NCI-H524 treated with DMSO at 0.1 percent for 48 hours (cell line): ENCODE measurements around the gene ZEB1.
"Not testable (repeated sequence)": the region's sequence is repeated elsewhere in the genome, so short reads cannot be mapped to it uniquely, and the experiment has no call there.

Experiments
- DNase-seq: peaks from one replicate; lab custom pipeline; 2025; lab: John Stamatoyannopoulos, UW

Gene ZEB1

GRCh38 chr10:31319602-31320549, 860 bp downstream of the ZEB1 start:
- no peak for DNase-seq

DNA sequence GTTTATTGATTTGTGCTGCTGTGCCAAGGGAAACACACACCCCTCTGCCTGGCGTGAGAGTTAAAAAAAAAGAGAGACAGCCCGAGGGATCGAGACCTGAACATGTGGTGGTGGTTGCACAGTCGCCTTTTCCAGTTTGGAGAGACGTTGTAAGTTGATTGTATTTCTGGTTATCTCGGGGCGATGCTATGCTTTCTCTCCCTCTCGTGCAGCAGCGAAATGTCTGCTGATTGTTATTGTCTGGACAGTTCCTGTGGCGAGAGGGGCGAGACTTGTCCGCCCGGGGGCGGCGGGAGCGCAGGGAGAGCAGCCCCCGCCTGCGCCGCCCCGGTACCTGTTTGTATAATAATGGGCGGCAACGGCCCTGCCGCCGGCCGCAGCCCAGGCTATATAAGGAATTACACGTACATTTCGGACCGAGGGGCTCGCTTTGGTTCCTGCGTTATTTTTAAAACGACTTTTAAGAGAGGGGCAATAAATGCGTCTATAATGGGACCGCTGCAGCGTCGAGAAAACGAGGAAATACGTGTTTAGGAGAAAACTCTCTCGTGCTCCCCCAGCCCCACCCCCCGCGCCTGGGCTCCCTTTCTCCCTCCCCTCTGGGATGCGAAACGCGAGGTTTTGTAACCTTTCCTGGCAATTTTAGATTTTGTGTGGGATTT, 1.7 kb downstream of the ZEB1 start:
- no peak for DNase-seq

DNA sequence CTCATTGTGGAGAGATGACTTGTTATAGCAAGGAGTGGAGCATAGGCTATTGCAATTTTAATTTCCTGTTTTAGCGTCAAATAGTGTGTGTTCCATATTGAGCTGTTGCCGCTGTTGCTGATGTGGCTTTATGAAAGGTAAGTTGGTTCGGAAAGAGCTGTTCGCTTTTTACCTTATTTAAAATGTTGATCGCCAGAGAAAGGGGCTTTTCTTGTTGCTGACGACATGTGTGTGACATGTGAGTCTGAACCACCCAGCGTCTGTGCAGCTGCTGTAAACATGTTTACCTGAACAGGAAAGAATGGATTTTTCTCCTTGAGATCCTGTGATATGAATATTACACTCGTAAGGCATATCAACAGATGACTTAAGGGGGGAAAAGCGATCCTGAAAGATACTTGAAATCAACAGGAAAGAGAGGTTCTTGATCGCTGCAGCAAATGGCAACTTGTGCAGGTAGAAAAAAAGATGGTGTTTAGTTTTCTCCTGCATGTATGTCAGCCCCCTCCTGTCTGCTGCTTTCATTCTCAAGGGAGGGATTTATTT, 2.5 kb downstream of the ZEB1 start:
- DNase-seq = no peak

- DNase-seq = no peak
Measured at GRCh38 chr10:31322647-31323046, 3.6 kb downstream of the ZEB1 start.

GRCh38 chr10:31340343-31340742, 21.3 kb downstream of the ZEB1 start:
- no peak for DNase-seq

- no peak for DNase-seq
Measured at GRCh38 chr10:31341552-31341951, 22.5 kb downstream of the ZEB1 start.

DNA sequence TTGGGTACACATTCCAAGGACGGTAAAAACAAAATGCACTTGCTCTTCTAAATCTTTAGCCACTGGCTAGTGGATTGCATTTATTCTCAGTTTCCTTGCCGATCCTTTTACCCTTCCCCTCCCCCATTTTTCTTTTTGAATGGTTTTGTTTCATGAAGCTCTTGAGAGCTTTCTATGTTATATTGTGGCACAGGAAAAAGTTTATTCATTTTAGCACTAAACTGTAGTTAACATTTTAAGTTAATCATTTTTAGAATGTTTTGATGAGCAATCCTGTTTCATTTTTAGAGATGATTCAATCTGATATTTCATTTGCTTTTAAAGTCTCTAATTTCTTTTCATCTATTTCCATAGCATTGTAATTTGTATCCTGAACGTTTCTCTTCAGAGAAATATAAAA, 24.0 kb downstream of the ZEB1 start:
- DNase-seq = no peak

DNA sequence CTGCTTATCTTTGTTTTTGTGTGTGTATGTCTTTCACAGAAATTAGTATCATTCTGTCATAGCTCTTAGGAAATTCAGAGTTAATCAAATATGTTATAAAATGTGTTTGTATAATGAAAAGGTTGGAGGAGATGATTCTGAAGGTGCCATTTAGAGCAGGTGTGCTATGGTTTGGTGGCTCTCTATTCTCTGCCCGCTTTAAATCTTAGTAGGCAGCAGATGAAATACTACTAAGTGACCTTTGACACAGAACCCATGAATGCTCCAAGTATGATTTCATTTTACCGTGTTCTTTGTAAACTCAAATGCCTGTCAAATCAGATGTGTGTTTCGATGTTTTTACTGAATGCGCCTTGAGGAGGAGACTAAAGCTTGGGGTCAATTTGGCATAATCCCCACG, 24.5 kb downstream of the ZEB1 start:
- DNase-seq = no peak

DNA sequence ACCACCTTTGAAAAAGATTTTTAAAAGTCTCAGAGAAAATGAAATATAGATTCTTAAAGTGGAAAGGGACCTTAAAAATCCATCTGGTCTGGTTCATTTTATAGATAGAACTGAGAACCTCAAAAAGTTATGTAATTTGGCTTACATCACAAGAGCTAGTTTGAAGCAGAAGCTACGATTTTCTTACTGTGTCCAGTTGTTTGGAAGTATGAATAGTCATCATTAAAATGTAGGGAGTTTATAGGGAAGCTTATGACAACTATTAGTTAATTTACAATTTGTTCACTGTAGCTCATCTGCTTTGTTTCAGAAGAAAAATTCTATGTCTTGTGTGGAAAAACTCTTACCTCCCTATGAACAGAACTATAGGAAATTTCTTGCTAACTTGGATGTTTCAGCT, 26.9 kb downstream of the ZEB1 start:
- no peak for DNase-seq

- no peak for DNase-seq
Measured at GRCh38 chr10:31346953-31347352, 27.9 kb downstream of the ZEB1 start.

- DNase-seq = peak; percentile 17
Measured at GRCh38 chr10:31347705-31348104, 28.7 kb downstream of the ZEB1 start.

GRCh38 chr10:31350891-31351290, 31.9 kb downstream of the ZEB1 start:
- no peak for DNase-seq

DNA sequence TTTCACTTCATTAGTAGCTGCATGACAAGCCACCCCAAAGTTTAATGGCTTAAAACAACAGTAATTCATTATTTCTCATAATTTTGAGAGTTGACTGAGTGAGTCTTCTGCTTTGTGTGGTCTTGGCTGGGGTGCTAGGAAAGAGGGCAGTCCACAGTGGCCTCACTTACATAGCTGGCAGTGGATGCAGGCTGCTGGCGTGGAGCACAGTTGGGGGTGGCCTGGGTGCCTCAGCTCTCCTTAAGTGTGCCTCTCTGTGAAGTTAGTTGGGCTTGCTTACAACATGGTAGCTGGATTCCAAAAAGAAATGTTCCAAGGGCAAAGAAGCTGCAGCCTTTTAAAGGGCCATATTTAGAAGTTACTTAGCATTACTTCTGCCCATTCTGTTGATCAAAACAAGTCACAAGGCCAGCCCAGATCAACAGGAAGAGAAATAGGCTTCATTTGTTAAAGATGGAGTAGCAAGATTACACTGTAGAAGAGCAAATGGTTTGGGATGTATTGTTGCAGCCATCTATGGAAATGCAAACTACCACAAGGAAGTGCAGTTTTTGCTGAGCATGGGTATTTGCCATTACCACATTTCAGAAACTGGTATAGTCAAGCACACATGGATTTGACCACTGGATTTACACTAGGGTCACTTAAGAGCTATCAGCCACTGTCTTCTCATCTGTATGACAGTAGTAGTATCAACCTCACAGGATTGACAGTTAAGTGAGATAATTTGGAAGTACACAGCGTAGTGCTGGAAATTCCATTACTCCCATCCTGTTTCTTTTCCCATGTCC, 33.6 kb downstream of the ZEB1 start:
- no peak for DNase-seq

DNA sequence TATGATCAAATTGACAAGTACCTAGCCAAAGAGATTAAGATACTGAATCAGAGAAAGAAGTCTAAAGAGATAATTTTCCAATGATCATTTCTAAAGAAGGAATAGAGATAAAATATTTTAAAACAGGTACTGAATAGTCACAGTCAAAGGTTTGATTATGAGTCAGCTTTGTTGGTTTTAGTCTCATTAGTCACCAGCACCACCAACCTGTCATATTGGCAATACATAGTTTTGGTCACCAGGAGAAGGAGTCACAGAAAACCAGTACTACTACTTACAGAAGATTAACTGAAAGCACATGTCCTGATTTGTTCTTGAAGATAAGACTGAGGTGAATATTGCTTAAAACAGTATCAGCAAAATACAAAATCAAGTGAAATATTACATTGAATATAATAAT, 34.6 kb downstream of the ZEB1 start:
- DNase-seq = peak; percentile 4

DNA sequence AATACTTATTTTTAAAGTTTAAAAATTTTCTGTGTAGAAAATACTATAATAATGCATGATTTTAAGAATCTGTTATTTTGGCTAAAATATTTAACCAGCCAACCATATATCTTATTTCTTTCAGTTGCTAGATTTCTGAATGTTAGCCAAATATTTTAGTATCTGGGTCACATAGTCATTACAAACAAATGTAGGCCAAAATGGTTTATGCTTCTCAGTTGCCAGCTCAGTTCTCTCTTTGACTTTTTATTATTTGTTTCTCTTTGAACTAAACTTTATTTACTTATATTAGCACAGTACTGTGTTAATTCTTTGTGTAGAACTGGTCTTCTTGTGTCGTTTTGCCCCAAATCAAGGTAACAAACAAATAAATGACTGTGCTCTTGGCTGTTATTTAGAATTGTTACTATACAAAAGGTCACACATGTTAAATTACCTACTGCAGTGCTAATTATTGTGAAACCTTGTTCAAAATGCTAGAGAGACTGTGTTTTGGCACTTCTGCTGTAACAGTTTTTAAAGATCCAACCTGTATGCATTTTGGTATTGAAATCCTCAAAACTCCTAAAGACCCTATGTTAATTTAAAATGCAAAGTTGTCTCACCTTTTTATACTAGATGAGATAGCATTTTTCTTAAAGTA, 39.8 kb downstream of the ZEB1 start:
- no peak for DNase-seq

DNA sequence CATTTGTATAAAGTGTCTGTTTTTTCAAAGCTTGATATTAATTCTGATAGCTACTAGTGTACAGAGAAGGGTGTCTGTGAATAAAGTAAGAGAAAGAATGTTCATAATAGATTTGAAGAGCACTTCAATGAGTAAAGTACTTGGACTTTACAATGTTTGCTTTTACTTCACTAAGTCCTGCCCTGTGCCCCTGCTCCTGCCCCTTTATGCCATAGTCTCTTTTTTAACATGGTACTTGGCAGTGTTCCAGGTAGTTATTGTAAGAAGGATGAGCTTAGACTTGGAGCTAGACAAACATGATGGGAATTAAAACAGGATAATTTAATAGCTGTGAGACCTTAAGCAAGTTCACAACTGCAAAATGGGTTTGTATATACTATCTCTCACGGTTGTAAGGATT, 41.0 kb downstream of the ZEB1 start:
- peak; percentile 32 for DNase-seq

GRCh38 chr10:31361475-31361874, 42.5 kb downstream of the ZEB1 start:
- not testable (repeated sequence) for DNase-seq

DNA sequence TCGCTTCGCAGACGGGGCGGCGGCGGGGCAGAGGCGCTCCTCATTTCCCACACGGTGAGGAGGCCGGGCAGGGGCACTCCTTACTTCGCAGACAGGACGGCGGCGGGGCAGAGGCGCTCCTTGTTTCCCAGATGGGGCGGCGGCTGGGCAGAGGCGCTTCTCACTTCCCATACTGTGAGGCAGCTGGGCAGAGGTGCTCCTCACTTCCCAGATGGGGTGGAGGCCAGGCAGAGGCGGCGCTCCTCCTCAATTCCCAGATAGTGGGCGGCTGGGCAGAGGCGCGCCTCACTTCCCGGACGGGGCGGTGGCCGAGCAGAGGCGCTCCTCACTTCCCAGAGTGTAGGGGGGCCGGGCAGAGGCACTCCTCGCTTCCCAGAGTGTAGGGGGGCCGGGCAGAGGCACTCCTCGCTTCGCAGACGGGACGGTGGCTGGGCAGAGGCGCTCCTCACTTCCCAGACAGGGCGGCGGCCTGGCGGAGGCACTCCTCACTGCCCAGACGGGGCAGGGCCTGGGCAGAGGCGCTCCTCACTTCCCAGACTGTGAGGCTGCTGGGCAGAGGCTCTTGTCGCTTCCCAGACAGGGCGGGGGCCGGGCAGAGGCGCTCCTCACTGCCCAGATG, 43.1 kb downstream of the ZEB1 start:
- no peak for DNase-seq

DNA sequence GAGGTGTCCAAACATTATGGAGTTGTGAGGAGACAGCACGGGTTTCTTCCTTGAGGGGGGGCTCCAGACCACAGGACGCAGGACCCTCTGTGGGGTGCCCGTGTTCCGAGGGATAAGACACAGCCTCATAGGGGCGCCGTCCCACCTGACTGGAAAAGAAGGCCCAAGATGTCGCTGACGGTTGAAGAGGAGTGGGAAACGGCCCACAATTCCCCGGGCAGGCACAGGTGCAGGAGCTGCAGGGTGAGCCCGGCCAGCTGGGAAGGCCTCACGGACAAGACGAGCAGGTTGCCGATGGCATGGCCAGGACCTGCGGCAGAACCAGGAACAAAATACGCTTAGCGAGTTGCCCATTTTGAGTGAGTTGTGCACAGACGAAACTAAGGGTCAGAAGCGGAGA, 44.7 kb downstream of the ZEB1 start:
- not testable (repeated sequence) for DNase-seq

GRCh38 chr10:31364238-31364637, 45.2 kb downstream of the ZEB1 start:
- DNase-seq = not testable (repeated sequence)

- DNase-seq = no peak
Measured at GRCh38 chr10:31366703-31367102, 47.7 kb downstream of the ZEB1 start.
